ENCODE data around the gene EOLA1. TPM values are rescaled to one million over a fixed set of nuclear protein-coding genes. Genes with fewer than 3 reads are reported as not detected.

Gene EOLA1
- total RNA-seq (10 to 100 TPM; 16.0 to 18.7 TPM), polyA plus RNA-seq (ENCODE audit: insufficient read length in 6 of 6) (10 to 100 TPM; 17.6 to 25.0 (median 19.0) TPM)
- long read RNA-seq, donor 1, partial matches to known transcripts: 0 of 6 reads
- long read RNA-seq, donor 1, other reads (novel, unspliced or antisense): 0 of 6 reads
- long read RNA-seq, donor 2, partial matches to known transcripts: 0 of 3 reads
- long read RNA-seq, donor 2, other reads (novel, unspliced or antisense): 0 of 3 reads
- long read RNA-seq, donor 3, partial matches to known transcripts: 0 of 2 reads
- long read RNA-seq, donor 3, other reads (novel, unspliced or antisense): 0 of 2 reads
- long read RNA-seq, donor 4, transcript CXorf40A-204 (5 exons, 1,403 nt): major isoform, 6 of 21 reads
- long read RNA-seq, donor 4, partial matches to known transcripts: 3 of 21 reads
- long read RNA-seq, donor 4, other reads (novel, unspliced or antisense): 5 of 21 reads
- long read RNA-seq, donor 5, partial matches to known transcripts: 0 of 3 reads
- long read RNA-seq, donor 5, other reads (novel, unspliced or antisense): 0 of 3 reads
- long read RNA-seq, donor 6, partial matches to known transcripts: 0 of 2 reads
- long read RNA-seq, donor 6, other reads (novel, unspliced or antisense): 0 of 2 reads
- long read RNA-seq, donor 7, transcript CXorf40A-204 (5 exons, 1,403 nt): major isoform, 7 of 7 reads
- long read RNA-seq, donor 7, partial matches to known transcripts: 0 of 7 reads
- long read RNA-seq, donor 7, other reads (novel, unspliced or antisense): 0 of 7 reads
- long read RNA-seq, donor 8, partial matches to known transcripts: 0 of 1 reads
- long read RNA-seq, donor 8, other reads (novel, unspliced or antisense): 0 of 1 reads
- long read RNA-seq, donor 9: 0 reads
- long read RNA-seq, donor 10, transcript CXorf40A-204 (5 exons, 1,403 nt): major isoform, 6 of 20 reads
- long read RNA-seq, donor 10, transcript CXorf40A-211 (5 exons, 1,204 nt): minor isoform, 5 of 20 reads
- long read RNA-seq, donor 10, partial matches to known transcripts: 0 of 20 reads
- long read RNA-seq, donor 10, other reads (novel, unspliced or antisense): 4 of 20 reads
- long read RNA-seq, donor 11, partial matches to known transcripts: 0 of 12 reads
- long read RNA-seq, donor 11, other reads (novel, unspliced or antisense): 0 of 12 reads
- long read RNA-seq, donor 12, partial matches to known transcripts: 0 of 3 reads
- long read RNA-seq, donor 12, other reads (novel, unspliced or antisense): 0 of 3 reads

- DNase-seq: peak in 3 of 4 donors; percentile 90 to 93 (median 93)
- peak within 1 kb of the TSS; percentile 88 to 93 for H3K27ac ChIP-seq
- H3K9me3 ChIP-seq: no peaks in the 10 kb centered on the region
- H3K36me3 ChIP-seq: no peaks in the 10 kb centered on the region
- intact Hi-C loops (cut with DNase I): no loop called here
- H3K4me3 ChIP-seq: peak within 1 kb of the TSS; percentile 53 to 67
- peaks cover 0 to 5% of the 10 kb centered on the region in 2 donors for H3K4me1 ChIP-seq
- no peak for TF ChIP-seq CTCF (IDR thresholded peaks at IDR 0.05)
- no peaks in the 10 kb centered on the region for H3K27me3 ChIP-seq
- ATAC-seq: peak; percentile 62
These were observed at the start of gene EOLA1 for GRCh38 chrX:149540621-149541520. EOLA1 (plus strand) TSS chrX:149541012; CDS start chrX:149545631, 4,619 bp downstream.

DNA sequence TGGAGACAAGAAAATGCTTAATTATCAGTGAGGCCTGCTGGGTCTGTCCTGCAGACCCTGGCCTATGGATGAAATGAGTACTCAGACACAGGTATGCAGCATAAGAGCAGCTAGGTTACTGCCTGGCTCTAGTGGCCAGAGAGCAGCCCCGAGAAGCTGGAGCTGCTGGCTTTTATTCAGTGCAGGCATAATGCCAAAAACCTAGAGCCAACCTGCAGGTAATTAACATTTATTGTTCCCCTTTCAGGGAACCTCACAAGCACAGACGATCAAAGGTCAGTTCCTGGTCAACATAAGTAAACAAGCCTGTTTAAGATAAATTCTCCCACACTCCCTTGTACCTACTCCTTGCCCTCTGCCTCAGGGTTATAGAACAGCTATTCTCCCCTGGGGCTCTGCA lies 49.0 kb upstream of the EOLA1 start:
- intact Hi-C loops (cut with DNase I): no loop called here

GRCh38 chrX:149493567-149494562 lies 46.9 kb upstream of the EOLA1 start:
- H3K4me1 ChIP-seq: no peaks in the 10 kb centered on the region
- H3K36me3 ChIP-seq: peaks cover 0 to 100% of the 10 kb centered on the region in 2 donors
- intact Hi-C loops (cut with DNase I): no loop called here
- H3K4me3 ChIP-seq: no peak overlapping the region
- ATAC-seq (peak; percentile 66), DNase-seq (peak in 2 of 4 donors; percentile 47 to 61)
- H3K27ac ChIP-seq: peak overlapping the region in 1 of 2 donors; percentile 17
- H3K9me3 ChIP-seq: no peaks in the 10 kb centered on the region
- TF ChIP-seq CTCF (IDR thresholded peaks at IDR 0.05): no peak
- H3K27me3 ChIP-seq: no peaks in the 10 kb centered on the region

More for the DNA sequence above, 49.0 kb upstream of the EOLA1 start:
- no peak overlapping the region for H3K27ac ChIP-seq
- no peak overlapping the region for H3K4me3 ChIP-seq
- no peaks in the 10 kb centered on the region for H3K4me1 ChIP-seq
- no peak for TF ChIP-seq CTCF (IDR thresholded peaks at IDR 0.05)
- no peaks in the 10 kb centered on the region for H3K9me3 ChIP-seq
- ATAC-seq: no peak
- H3K27me3 ChIP-seq: no peaks in the 10 kb centered on the region
- peaks cover 0 to 89% of the 10 kb centered on the region in 2 donors for H3K36me3 ChIP-seq
- DNase-seq: no peak
